ENCODE measurements around the gene CA5A. TPM values are rescaled to one million over a fixed set of nuclear protein-coding genes. Genes with fewer than 3 reads are reported as not detected.
A peak's percentile ranks its signal among the peaks of the same experiment; 100 is the strongest.
"Not testable (repeated sequence)": the region's sequence is repeated elsewhere in the genome, so short reads cannot be mapped to it uniquely, and the experiment has no call there.

The CA5A gene
- total and polyA plus RNA-seq, 9 of the 15 experiments (the other 6 are each of a cell fraction or from before 2014, with no cell fraction given): not detected

- H3K79me2 ChIP-seq (ENCODE audit: control insufficient read depth, insufficient read depth, low read length); H3K4me1 ChIP-seq (replicated peaks in 1 of 2; ENCODE audit: control insufficient read depth in 2 of 2, insufficient read depth in 2 of 2, low read length in 2 of 2); H3K9me1 ChIP-seq (ENCODE audit: control insufficient read depth, insufficient read depth, low read length); H2AFZ ChIP-seq (ENCODE audit: low read depth, low read length); intact Hi-C loops (cut with micrococcal nuclease); CTCF ChIA-PET (ENCODE audit: low intra/inter-chr PET ratio); POLR2A ChIA-PET; H3K9me3 ChIP-seq (replicated peaks; ENCODE audit: control insufficient read depth, insufficient read depth, low read depth, low read length); H3K36me3 ChIP-seq (ENCODE audit: control insufficient read depth, insufficient read depth, low read length); DNase-seq (ENCODE audit: extremely low read depth in 1 of 4, low spot score in 3 of 4); in situ Hi-C loops (cut with MboI); ATAC-seq; H3K4me3 ChIP-seq; H3K4me2 ChIP-seq (ENCODE audit: insufficient read depth, low read length); H4K20me1 ChIP-seq (replicated peaks; ENCODE audit: control insufficient read depth, insufficient read depth, low read length); BruUV-seq (replicated peaks); H3K27ac ChIP-seq (ENCODE audit: extremely low read depth, low read depth, low read length): not testable (repeated sequence)
- peak overlapping the region in 1 of 2 experiments; percentile 35; a peak in 2 of 4 replicates for H3K9ac ChIP-seq (ENCODE audit: insufficient read depth in 1 of 2, low read depth in 2 of 2, low read length in 2 of 2)
- peak; percentile 35 for FAIRE-seq
- WGBS (ENCODE audit: insufficient coverage, low coverage, missing lambda C conversion rate): 25% methylated on average over 16 of the region's 19 CpGs
- H3K27me3 ChIP-seq (ENCODE audit: control insufficient read depth in 2 of 2, insufficient read depth in 2 of 2, low read length in 2 of 2): peaks cover 14 to 44% of the 10 kb centered on the region in 2 experiments; a peak in 4 of 5 replicates
- TF ChIP-seq SPI1 (IDR thresholded peaks at IDR 0.05; ENCODE audit: borderline replicate concordance, low read depth, low read length): peak; percentile 27; the same call in 1 of the 2 replicates
Observed at GRCh38 chr16:87934752-87935425, 1.4 kb downstream of the CA5A start.

- H3K36me3 ChIP-seq (ENCODE audit: control insufficient read depth, insufficient read depth, low read length): no peaks in the 10 kb centered on the region
- no peaks in the 10 kb centered on the region for H3K79me2 ChIP-seq (ENCODE audit: control insufficient read depth, insufficient read depth, low read length)
- H3K4me2 ChIP-seq (ENCODE audit: insufficient read depth, low read length): no peak overlapping the region
- in situ Hi-C loops (cut with MboI): no loop called here
- no peak overlapping the region for H3K4me3 ChIP-seq
- no peak overlapping the region for H3K27ac ChIP-seq (ENCODE audit: extremely low read depth, low read depth, low read length)
- H3K9me1 ChIP-seq (ENCODE audit: control insufficient read depth, insufficient read depth, low read length): no peaks in the 10 kb centered on the region
- H3K27me3 ChIP-seq (ENCODE audit: control insufficient read depth in 2 of 2, insufficient read depth in 2 of 2, low read length in 2 of 2): peaks cover 15 to 40% of the 10 kb centered on the region in 2 experiments; a peak in 4 of 5 replicates
- no peak for FAIRE-seq
- no peak overlapping the region for H2AFZ ChIP-seq (ENCODE audit: low read depth, low read length)
- H3K9ac ChIP-seq (ENCODE audit: insufficient read depth in 1 of 2, low read depth in 2 of 2, low read length in 2 of 2): no peak overlapping the region
- H3K4me1 ChIP-seq (replicated peaks in 1 of 2; ENCODE audit: control insufficient read depth in 2 of 2, insufficient read depth in 2 of 2, low read length in 2 of 2): peaks cover 0 to 7% of the 10 kb centered on the region in 2 experiments; a peak in 2 of 5 replicates
- DNase-seq (ENCODE audit: extremely low read depth in 1 of 4, low spot score in 3 of 4): no peak
- H4K20me1 ChIP-seq (replicated peaks; ENCODE audit: control insufficient read depth, insufficient read depth, low read length): peaks cover 4% of the 10 kb centered on the region; the same call in 1 of the 2 replicates
- no peaks in the 10 kb centered on the region for H3K9me3 ChIP-seq (replicated peaks; ENCODE audit: control insufficient read depth, insufficient read depth, low read depth, low read length)
- 5% methylated on average over 3 of the region's 3 CpGs for WGBS (ENCODE audit: insufficient coverage, low coverage, missing lambda C conversion rate)
- CTCF ChIA-PET (ENCODE audit: low intra/inter-chr PET ratio): no interaction called here
- no TSS peak for BruUV-seq (replicated peaks)
- intact Hi-C loops (cut with micrococcal nuclease): no loop called here
- no peak for ATAC-seq
- POLR2A ChIA-PET: no interaction called here
- TF ChIP-seq SOX6 (IDR thresholded peaks at IDR 0.05) (no peak), NR2C2 (CRISPR knock-in tag; IDR thresholded peaks at IDR 0.05) (no peak), NR2C2 (tag; IDR thresholded peaks at IDR 0.05) (no peak), ZBTB43 (CRISPR knock-in tag; IDR thresholded peaks at IDR 0.05) (no peak), ZNF699 (CRISPR knock-in tag; IDR thresholded peaks at IDR 0.05; ENCODE audit: insufficient replicate concordance) (no peak), ZNF140 (CRISPR knock-in tag; IDR thresholded peaks at IDR 0.05) (no peak), TSC22D4 (tag; IDR thresholded peaks at IDR 0.05) (no peak), ZNF253 (CRISPR knock-in tag; conservative IDR thresholded peaks at IDR 0.05) (no peak)
Observed at GRCh38 chr16:87933140-87933495, 3.2 kb downstream of the CA5A start.

Measured in K562 (cell line).